OCI-LY7 (cell line): ENCODE results near the gene UTS2B. TPM values are rescaled to one million over a fixed set of nuclear protein-coding genes. Genes with fewer than 3 reads are reported as not detected.
"Not testable (repeated sequence)": the region's sequence is repeated elsewhere in the genome, so short reads cannot be mapped to it uniquely, and the experiment has no call there.

Experiments used
- BruUV-seq: library from RNA; stranded (reverse); fragments of 400-500 nt; replicated peaks from 2 replicates; lab custom pipeline; 2021; lab: Mats Ljungman, UMichigan
- CTCF ChIA-PET: fragments of 300-600 bp; sonication (Branson Sonifier 250); formaldehyde crosslinking; loops from one replicate; lab custom pipeline; 2022; ENCODE audit warnings: antibody characterized with exemption; ENCODE audit not compliant: unreplicated experiment; lab: Charles Lee
- POLR2A ChIA-PET: fragments of 300-600 bp; sonication (Branson Sonifier 250); formaldehyde crosslinking; loops from one replicate; lab custom pipeline; 2022; ENCODE audit warnings: antibody characterized with exemption; lab: Charles Lee
- DNase-seq: peaks from one replicate; pipeline ENCODE4 v3.0.0-alpha.2; 2015; ENCODE audit warnings: low spot score
- H2AFZ ChIP-seq: fragments of 200-600 bp; sonication (generic), shearing (Covaris generic); 2 replicates; pipeline ENCODE4 v1.6.1; 2014; ENCODE audit warnings: mild to moderate bottlenecking, antibody characterized with exemption, low read length, moderate library complexity
- H3K27ac ChIP-seq: fragments of 200-600 bp; sonication (generic); 2 replicates; pipeline ENCODE4 v1.5.1; 2014; ENCODE audit warnings: mixed run types, low read depth, mild to moderate bottlenecking, moderate library complexity, low read length, inconsistent platforms; ENCODE audit not compliant: poor library complexity, severe bottlenecking
- H3K36me3 ChIP-seq: fragments of 200-600 bp; sonication (generic); 2 replicates; pipeline ENCODE4 v1.6.1; 2014; ENCODE audit warnings: mild to moderate bottlenecking, antibody characterized with exemption, low read length, moderate library complexity, mixed read lengths; ENCODE audit not compliant: insufficient read depth
- H3K4me1 ChIP-seq: fragments of 200-600 bp; sonication (generic); 2 replicates; pipeline ENCODE4 v1.5.1; 2014; ENCODE audit warnings: mild to moderate bottlenecking, low read length; ENCODE audit not compliant: insufficient read depth, poor library complexity, severe bottlenecking
- H3K4me2 ChIP-seq: fragments of 200-600 bp; sonication (generic); 2 replicates; pipeline ENCODE4 v1.6.1; 2014; ENCODE audit warnings: mild to moderate bottlenecking, low read length
- H3K4me3 ChIP-seq: fragments of 200-600 bp; sonication (generic); 2 replicates; pipeline ENCODE4 v1.5.1; 2014; ENCODE audit warnings: mild to moderate bottlenecking, low read depth, low read length; ENCODE audit not compliant: poor library complexity, severe bottlenecking
- H3K79me2 ChIP-seq: fragments of 200-600 bp; sonication (generic); 2 replicates; pipeline ENCODE4 v1.6.1; 2016; ENCODE audit warnings: low read depth, mild to moderate bottlenecking, low read length, moderate library complexity, mixed read lengths; ENCODE audit not compliant: insufficient read depth
- H3K9me2 ChIP-seq: fragments of 200-600 bp; sonication (generic); 2 replicates; pipeline ENCODE4 v1.6.1; 2016; ENCODE audit warnings: mild to moderate bottlenecking, low read length, mixed read lengths; ENCODE audit not compliant: insufficient read depth
- H3K9me3 ChIP-seq: fragments of 200-600 bp; sonication (generic); 2 replicates; pipeline ENCODE4 v1.6.1; 2014; ENCODE audit warnings: mild to moderate bottlenecking, mixed run types, low read length, mixed read lengths
- H4K20me1 ChIP-seq: fragments of 200-600 bp; sonication (generic); 2 replicates; pipeline ENCODE4 v1.6.1; 2014; ENCODE audit warnings: mild to moderate bottlenecking, antibody characterized with exemption, low read length, moderate library complexity, mixed read lengths; ENCODE audit not compliant: insufficient read depth
- EZH2phosphoT487 ChIP-seq: fragments of 200-600 bp; sonication (generic); IDR thresholded peaks from 2 replicates; pipeline ENCODE4 v1.6.1; 2018; ENCODE audit warnings: low read depth, borderline replicate concordance, mild to moderate bottlenecking, mixed run types, antibody characterized with exemption, low read length, moderate library complexity, mixed read lengths
- intact Hi-C: fragments of 100-400 bp; cut with micrococcal nuclease; formaldehyde crosslinking; loops from one replicate; pipeline ENCODE4 v1.10.0; 2022; ENCODE audit not compliant: unreplicated experiment
- total RNA-seq, 2 experiments: library from RNA; depleted of rRNA in 1 of 2; stranded (reverse); fragments of >200 nt in 1 of 2; shearing (Covaris generic) in 1 of 2; gene quantifications; 2 replicates each; pipeline ENCODE4 v1.2.3, GENCODE V29; 2014 to 2022
- TF ChIP-seq, protein P1 (sequence below): fragments of 200-600 bp; sonication (generic); conservative IDR thresholded peaks from 2 replicates; pipeline ENCODE4 v1.5.1; 2014; ENCODE audit warnings: mild to moderate bottlenecking, antibody characterized with exemption, low read length, moderate library complexity, mixed read lengths

Gene UTS2B
- total RNA-seq, 2 experiments from 2014 or later: 0.92 to 1.1 TPM

DNA sequence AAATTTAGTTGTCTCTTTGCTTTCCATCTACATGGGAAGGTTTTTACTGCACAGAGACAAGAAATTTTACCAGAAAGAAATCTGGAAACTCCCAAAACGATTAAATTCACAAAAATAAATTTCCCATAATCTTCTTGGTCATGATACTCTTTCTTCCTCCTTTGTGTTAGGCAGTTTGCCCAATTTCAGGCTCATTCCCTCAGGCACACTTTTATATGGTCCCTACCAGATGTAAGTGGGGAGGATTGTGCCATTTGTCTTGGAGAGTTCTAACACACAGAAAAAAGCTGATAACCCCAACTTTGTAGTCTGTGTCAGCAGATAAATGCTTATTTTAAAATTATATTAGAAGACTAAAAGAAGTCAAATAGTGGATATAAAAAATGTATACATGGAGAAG lies 50.2 kb downstream of the UTS2B start:
- Histone ChIP-seq H3K9me2 (no peaks in the 10 kb centered on the region), H3K9me3 (0 out of 2 replicates have a peak, but pooled peaks cover 7% of the 10 kb centered on the region), H3K4me2 (no peak overlapping the region), H3K36me3 (no peaks in the 10 kb centered on the region), H2AFZ (peak overlapping the region; percentile 72), H3K4me3 (no peak overlapping the region), H3K4me1 (peaks cover 4% of the 10 kb centered on the region), H3K27ac (no peak overlapping the region), H3K79me2 (no peaks in the 10 kb centered on the region), H4K20me1 (no peaks in the 10 kb centered on the region)
- BruUV-seq: no TSS peak
- intact Hi-C loops: no loop called here
- ChIA-PET CTCF (no interaction called here), POLR2A (interaction anchor here (0.9 to 1.4 kb wide), 3 partner anchors 9 to 135 kb away, joined by 3 to 9 read pairs (median 3); no protein-coding TSS in a partner anchor)
- DNase-seq: no peak
- TF ChIP-seq, protein P1, sequence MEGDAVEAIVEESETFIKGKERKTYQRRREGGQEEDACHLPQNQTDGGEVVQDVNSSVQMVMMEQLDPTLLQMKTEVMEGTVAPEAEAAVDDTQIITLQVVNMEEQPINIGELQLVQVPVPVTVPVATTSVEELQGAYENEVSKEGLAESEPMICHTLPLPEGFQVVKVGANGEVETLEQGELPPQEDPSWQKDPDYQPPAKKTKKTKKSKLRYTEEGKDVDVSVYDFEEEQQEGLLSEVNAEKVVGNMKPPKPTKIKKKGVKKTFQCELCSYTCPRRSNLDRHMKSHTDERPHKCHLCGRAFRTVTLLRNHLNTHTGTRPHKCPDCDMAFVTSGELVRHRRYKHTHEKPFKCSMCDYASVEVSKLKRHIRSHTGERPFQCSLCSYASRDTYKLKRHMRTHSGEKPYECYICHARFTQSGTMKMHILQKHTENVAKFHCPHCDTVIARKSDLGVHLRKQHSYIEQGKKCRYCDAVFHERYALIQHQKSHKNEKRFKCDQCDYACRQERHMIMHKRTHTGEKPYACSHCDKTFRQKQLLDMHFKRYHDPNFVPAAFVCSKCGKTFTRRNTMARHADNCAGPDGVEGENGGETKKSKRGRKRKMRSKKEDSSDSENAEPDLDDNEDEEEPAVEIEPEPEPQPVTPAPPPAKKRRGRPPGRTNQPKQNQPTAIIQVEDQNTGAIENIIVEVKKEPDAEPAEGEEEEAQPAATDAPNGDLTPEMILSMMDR: no peak
- TF ChIP-seq EZH2phosphoT487: no peak

DNA sequence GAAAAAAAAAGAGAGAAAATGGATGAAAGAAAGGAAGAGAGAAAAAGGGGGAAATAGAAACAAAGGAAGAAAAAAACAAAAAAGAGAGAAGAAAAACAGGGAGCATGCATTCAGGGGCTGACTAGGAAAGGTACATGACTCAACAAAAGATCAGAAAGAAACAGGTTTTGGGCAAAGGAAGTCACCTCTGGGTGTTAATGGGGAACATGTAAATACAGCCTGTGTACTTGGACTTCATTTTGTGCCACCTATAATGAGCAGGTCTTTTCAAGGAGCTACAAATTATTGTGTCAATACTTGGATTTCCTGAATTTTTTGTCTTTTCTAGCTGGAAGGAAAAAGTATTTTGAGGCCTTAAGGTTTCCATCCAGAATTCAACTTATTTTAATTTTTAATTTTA lies 54.6 kb downstream of the UTS2B start:
- TF ChIP-seq, protein P1: no peak
- Histone ChIP-seq H3K9me2 (no peaks in the 10 kb centered on the region), H3K4me2 (no peak overlapping the region), H3K79me2 (no peaks in the 10 kb centered on the region), H3K4me1 (peaks cover 4% of the 10 kb centered on the region), H3K4me3 (no peak overlapping the region), H3K9me3 (peaks cover 10% of the 10 kb centered on the region; the same call in 1 of the 2 replicates), H4K20me1 (no peaks in the 10 kb centered on the region), H3K36me3 (no peaks in the 10 kb centered on the region; the same call in 1 of the 2 replicates), H3K27ac (no peak overlapping the region), H2AFZ (peak overlapping the region; percentile 76)
- ChIA-PET POLR2A (interaction anchor here (1.0 to 4.1 kb wide), 7 partner anchors 8 to 96 kb away, joined by 3 to 14 read pairs (median 6); no protein-coding TSS in a partner anchor), CTCF (interaction anchor here (1.0 kb wide), 1 partner anchor 9 kb away, joined by 5 read pairs; no protein-coding TSS in a partner anchor)
- no peak for DNase-seq
- intact Hi-C loops: no loop called here
- BruUV-seq: no TSS peak

DNA sequence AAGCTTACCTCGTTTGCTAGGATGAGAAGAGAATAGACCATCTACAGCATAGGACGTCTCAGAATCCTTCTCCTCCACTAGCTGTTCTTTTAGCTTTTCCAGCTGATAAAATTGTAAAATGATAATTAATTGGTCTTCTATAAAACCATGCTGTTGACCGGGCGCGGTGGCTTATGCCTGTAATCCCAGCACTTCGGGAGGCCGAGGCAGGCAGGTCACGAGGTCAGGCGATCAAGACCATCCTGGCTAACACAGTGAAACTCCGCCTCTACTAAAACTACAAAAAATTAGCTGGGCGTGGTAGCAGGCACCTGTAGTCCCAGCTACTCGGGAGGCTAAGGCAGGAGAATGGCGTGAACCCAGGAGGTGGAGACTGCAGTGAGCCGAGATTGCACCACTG lies 55.1 kb downstream of the UTS2B start:
- intact Hi-C loops, H3K4me3 ChIP-seq, DNase-seq, H3K9me2 ChIP-seq, H3K79me2 ChIP-seq, H3K4me1 ChIP-seq, H4K20me1 ChIP-seq, H3K4me2 ChIP-seq, BruUV-seq, CTCF ChIA-PET, H3K27ac ChIP-seq, H3K36me3 ChIP-seq, H3K9me3 ChIP-seq: not testable (repeated sequence)
- peak overlapping the region; percentile 76; the same call in 1 of the 2 replicates for H2AFZ ChIP-seq
- POLR2A ChIA-PET: interaction anchor here (0.6 to 4.3 kb wide), 9 partner anchors 9 to 175 kb away, joined by 3 to 31 read pairs (median 6); no protein-coding TSS in a partner anchor
